GM10847 (cell line): ENCODE data around the gene ST6GAL1.

Experiments
- POLR2A ChIP-seq: IDR thresholded peaks from 2 replicates; pipeline ENCODE4 v1.6.1; 2011; ENCODE audit not compliant: insufficient read length; ENCODE audit errors: extremely low read depth

The ST6GAL1 gene

DNA sequence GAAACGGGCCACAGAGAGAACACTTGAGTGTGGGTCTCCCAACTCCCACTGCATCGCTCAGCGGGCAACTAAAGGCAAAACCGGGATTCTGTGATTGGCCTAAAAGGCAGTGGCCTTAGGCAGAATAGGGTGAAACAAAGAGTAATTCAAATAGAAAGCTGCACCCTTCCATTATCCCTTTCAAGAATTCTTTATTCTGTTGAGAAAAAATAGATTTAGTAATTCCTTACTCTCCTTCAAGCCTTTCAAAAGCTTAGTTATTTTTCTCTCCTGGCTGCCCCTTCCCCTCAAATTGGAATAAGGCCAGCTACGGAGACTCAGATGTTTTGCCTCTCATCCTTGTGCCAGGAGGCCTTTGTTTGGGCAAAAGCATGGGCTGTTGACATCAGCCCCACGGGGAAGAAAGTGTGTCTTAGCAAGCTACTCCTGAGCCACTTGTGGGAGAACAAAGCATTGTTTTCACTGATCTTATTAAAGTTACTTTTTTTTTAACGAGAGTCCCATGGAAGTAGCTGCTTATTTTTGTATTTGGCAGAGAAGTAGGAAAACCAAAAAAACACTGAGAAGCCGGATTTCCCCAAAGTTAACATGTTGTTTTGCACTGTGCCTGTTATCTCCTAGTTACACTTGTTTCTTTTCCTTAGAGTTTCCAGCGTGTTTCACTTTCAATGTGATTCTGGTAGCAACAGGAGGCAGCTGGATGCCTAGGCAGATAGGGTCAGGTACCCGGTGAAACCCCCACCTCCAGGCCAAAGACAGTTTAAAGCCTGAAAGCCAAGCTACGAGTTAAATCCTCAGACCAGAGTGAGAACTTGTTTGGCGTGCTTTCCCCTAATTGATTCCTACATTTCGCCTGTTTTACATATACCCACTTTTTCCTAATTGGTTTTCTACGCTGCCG lies 2.2 kb downstream of the ST6GAL1 start:
- no peak for TF ChIP-seq POLR2A

- TF ChIP-seq POLR2A = no peak
Measured at GRCh38 chr3:186933816-186934215, 3.5 kb downstream of the ST6GAL1 start.

GRCh38 chr3:186935133-186935532 lies 4.8 kb downstream of the ST6GAL1 start:
- no peak for TF ChIP-seq POLR2A

DNA sequence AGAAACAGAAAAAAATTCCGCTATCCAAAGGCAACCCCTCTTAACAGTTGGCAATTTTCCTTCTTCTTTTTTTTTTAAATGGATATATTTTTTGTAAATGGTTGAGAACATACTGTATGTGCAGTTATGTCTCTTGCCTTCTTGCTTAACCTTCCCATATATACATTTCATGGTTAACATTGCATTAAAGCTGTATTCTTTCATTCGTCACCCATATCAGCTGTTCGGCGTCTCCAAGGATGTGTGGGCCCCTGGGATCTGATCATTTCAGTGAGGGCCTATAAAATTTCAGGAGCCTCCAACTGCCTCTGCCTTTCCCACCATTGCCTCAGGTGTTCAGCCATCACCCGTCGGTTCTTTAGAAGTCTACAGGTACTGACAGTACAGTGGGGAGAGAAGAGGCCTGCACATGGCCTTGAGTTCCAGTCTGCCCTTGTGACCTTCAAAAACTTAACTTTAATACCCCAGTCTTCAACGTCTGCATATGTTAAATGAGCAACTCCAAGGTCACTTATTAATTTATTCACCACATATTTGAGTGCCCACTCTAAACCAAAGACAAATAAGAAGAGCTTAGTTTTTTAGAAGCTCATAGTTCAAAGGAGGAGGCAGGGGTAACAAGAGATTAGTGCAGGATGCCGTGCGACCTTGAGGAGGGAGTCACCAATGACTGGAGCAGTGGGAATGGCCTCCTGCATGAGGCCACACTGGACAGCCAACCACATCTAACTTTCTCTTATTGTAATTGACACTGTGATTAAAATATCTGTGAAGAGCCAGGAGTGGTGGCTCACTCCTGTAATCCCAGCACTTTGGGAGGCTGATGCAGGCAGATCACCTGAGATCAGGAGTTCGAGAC lies 6.9 kb downstream of the ST6GAL1 start:
- no peak for TF ChIP-seq POLR2A

GRCh38 chr3:186938716-186939115 lies 8.4 kb downstream of the ST6GAL1 start:
- no peak for TF ChIP-seq POLR2A

DNA sequence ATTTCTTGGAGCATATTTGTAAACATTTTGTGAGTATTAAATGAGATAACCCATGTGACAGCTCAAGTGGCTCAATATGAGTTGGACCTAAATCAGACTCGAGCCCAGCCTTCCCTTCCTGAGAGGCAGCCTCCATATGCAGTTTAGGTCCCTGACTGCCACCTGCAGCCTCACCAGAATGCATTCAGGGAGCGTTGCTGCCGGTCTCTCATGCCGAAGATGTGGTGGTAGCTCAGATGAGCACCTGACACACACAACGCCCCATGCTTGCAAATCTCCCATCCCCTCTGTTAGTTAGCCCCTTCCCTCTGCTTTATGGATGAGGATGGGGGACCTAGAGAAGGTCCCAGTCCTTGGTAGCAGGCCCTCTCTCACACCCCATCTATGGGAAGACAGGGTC lies 9.2 kb downstream of the ST6GAL1 start:
- no peak for TF ChIP-seq POLR2A

DNA sequence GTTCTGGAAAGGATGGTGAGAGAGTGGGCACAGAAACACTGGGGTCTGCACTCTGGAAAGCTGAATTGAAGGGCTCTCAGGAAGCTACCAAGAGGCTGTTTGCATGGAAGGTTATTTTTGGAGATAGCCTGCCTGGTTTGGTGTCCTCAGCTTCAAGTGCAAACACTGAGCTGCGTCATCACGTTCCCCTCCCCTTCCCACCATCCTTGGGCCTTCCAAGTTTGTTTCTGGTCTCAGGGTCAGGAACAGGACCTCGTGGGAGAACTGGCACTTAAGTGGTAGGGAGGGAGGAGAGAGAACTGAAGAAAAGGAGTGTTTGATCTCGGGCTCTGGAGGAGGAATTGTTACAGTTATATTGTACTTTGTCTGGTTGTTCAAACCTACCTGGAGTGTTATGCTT lies 10.6 kb downstream of the ST6GAL1 start:
- TF ChIP-seq POLR2A = no peak

DNA sequence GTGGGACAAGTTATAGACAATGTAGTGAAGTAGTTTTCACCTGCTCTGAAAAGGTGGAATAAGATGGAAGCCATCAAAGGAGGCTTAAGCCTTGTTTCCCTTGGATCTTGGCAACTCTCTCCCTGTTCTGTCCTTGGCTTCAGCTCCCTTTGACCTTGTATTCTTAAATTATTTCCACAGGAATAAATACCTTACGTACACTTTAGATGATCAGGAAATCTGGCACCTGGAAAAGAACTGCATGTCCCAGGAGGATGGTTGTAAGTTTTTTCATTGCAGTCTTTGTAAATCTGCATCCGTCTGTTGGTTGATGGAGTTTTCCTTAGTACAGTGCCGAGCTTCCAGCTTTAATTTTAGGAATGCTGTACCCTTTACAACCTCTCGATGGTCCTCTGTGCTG lies 11.8 kb downstream of the ST6GAL1 start:
- no peak for TF ChIP-seq POLR2A

- no peak for TF ChIP-seq POLR2A
Measured at GRCh38 chr3:186945255-186945823, 15.0 kb downstream of the ST6GAL1 start.

- TF ChIP-seq POLR2A = no peak
Measured at GRCh38 chr3:186946756-186947375, 16.5 kb downstream of the ST6GAL1 start.

GRCh38 chr3:186949281-186949982 lies 19.1 kb downstream of the ST6GAL1 start:
- TF ChIP-seq POLR2A = no peak

GRCh38 chr3:186950402-186951093 lies 20.2 kb downstream of the ST6GAL1 start:
- TF ChIP-seq POLR2A = no peak

DNA sequence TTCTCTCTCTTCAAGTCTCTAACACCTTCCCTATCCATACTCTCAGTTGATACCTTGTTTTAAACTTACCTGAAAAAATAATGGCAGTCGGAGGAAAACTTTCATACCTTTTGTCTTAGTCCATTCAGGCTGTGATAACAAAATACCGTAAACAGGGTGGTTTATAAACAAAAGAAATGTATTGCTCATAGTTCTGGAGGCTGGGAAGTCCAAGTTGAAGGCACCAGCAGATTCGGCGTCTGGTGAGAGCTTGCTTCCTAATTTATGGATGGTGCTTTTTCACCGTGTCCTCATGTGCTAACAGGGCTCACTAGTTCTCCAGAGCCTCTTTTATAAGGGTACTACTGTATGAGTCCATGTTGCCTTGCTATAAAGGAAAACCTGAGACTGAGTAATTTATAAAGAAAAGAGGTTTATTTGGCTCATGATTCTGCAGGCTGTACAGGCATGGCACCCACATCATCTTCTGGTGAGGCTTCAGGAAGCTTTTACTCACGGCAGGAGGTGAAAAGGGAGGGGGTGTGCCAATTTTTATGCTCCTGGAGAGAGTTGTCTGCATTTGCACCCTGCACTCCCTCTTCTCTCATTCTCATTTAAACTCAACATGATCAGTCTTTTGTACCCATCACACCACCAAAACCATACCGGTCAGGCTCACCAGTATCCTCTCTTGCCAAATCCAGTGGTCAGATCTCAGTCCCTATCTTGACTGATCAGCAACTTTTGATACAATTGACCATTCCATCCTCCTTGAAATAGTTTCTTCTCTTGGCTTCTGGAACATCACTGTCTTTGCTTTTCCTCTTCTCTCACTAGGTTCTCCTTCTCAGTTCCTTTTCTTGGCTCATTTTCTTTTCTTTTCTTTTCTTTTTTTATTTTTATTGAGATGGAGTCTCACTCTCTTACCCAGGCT lies 21.6 kb downstream of the ST6GAL1 start:
- no peak for TF ChIP-seq POLR2A
